NCI-H1694 (cell line): ENCODE results near the gene SHTN1.

Experiments used
- DNase-seq: peaks from one replicate; lab custom pipeline; 2025; lab: John Stamatoyannopoulos, UW

The SHTN1 gene

DNA sequence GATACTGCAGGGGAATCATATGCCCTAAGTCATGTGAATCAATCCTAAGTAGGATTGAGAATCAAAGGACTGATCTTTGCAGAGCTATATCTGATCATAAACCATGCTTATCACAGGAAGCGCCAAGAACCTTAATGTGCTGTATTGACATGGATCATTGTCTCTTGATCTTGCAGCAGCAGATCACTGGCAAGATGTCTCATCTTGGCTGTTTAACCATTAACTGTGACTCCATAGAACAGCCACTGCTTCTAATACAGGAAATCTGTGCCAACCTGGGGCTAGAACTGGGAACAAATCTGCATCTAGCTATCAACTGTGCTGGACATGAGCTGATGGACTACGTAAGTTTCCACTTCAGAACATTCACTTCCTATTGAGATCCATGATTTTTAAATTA is 134.0 kb downstream of the SHTN1 start:
- no peak for DNase-seq

DNA sequence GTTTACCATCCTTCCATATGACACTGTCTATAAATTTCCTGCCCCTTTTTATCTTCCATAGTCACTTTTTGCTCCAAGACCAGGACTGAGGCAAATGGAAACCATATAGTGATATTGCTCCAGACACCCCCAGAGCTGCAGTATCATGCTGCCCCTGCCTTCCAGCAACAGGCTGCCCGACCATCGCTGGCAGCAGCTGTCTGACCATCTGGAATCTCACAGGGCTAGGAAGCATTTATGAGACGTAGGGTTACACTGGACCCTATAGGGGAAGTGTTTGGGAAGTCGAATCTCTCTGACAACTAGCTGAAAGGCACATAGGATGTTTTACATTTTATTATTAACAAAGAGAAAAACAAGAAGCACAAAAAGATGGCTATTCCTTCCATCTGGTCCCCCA is 136.3 kb downstream of the SHTN1 start:
- peak; percentile 1 for DNase-seq

GRCh38 chr10:116868198-116868676 is 136.8 kb downstream of the SHTN1 start:
- no peak for DNase-seq

- DNase-seq, result no peak
Observed at GRCh38 chr10:116866987-116867595, 137.9 kb downstream of the SHTN1 start.

GRCh38 chr10:116866066-116866465 is 138.9 kb downstream of the SHTN1 start:
- DNase-seq, result no peak

DNA sequence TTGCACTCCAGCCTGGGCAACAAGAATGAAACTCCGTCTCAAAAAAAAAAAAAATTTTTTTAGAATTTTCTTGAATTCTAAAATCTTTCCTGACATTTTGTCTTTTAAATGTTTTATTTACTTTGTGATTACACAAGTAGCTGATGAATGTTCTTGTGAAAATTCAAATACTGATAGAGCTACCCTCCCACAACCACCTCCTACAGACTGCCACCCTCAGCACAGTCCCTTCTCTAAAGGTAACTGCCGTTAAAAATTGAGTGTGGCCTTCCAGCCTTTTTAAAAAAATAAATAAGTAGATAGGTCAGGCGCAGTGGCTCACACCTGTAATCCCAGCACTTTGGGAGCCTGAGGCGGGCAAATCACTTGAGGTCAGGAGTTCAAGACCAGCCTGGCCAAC is 140.6 kb downstream of the SHTN1 start:
- DNase-seq, result no peak

DNA sequence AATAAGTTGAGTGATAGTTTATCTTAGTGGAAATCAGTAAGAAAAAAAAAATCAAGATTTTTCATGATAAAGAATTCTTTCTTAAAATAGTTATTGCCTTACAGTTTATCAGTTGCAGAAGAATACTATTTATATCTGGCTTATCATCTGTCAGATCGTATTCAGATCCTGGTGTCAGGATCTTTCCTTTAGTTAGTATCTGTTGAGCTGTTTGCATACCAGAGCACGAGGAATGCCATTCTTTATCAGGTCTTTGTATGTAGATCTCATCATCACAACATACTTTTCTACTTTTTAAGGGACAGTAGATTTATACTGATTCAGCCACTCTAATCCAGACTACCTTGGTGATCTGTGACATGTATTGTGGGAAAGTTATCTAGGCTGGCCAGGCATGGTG is 143.2 kb downstream of the SHTN1 start:
- no peak for DNase-seq

DNA sequence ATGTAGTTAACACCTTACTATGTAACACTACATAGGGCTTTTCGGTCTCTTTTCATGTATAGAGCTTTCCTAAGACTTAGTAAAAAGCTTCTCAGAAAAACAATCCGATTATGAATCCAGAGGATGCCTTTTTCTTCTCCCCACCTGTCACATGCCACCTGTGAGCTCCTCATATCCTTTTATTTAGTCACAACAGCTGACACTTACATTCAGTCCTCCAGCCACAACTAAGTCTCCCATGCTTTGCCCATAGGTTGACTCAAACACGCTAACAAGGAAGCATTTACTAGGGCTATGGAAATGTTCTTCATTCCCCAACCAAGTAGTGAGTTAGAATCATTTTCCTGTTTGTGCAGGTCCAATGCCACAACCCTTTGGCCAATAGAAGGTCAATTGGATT is 147.8 kb downstream of the SHTN1 start:
- DNase-seq, result no peak

DNA sequence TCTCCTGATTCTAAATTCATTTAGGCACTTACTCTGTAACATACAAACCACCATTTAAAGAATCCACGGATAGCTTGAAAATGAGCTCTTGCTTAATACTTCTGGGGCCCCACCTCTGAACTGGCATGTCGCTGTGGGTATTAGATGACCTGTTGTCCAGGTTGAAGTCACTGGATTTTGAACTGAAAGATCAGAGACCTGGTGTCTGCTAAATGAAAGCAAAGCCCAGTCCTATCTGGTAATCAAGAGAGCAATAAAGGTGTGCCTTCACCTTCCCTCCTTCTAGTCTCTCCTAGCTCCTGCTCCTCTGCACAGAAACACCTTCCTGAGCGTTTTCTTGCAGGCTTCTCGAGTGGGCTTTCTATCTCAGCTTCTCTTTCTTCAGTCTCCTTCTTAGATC is 151.3 kb downstream of the SHTN1 start:
- DNase-seq, result no peak

DNA sequence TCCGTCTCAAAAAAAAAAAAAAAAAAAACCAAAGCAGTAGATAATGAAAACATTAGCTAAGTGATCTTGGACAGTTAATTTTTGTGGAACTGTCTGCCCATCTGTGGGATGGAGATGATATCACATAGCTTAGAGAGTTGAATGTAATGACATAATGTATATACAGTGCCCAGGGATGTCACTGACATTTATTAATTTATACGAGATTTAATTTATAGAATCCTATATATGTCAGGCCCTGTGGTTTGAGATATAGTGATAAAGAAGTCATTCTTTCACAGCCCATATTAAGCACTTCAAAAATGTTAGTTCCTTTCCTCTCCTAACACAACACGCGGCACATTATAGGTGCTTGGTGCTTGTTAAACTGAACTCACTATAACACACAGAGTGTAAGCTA is 151.7 kb downstream of the SHTN1 start:
- no peak for DNase-seq

GRCh38 chr10:116852246-116852645 is 152.7 kb downstream of the SHTN1 start:
- no peak for DNase-seq

- DNase-seq, result no peak
Observed at GRCh38 chr10:116850058-116850611, 154.9 kb downstream of the SHTN1 start.

DNA sequence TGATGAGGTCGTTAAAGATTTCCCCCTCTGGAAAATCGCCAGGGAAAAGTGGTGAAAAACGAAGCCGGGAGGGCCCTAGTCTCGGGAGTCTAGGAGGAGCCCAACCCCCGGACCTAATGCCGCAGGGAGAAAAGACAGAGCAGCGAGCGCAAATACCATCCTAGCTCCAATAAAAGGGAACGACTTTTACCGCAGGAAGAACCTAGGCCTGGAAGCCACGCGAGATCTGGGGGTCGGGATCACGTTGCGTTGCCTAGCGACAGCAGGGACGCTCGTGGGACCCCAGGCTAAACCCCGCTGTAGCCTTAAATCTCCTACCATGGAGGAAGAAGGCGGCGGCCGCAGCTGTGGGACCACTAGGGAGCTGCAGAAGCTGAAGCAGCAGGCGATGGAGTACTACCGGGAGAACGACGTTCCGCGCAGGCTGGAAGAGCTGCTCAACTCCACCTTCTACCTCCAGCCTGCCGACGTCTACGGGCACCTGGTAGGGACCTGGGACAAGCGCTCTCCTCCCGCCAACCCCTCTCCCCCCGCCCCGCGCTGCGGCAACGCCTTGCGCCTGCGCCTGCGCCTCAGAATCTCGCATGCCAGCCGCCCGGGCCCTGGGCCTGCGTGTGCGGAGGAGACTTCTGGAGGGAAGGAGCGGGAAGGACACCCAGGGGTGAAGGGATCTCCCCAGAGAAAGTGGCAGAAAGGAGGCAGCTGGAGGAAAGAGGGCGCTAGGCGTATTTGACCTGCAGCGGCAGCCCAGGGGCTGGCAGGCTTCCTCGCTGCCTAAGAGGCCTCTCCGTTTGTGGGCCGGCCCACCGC is 155.5 kb downstream of the SHTN1 start, which contains the start of gene ENO4:
ENO4 (plus strand) TSS at position 252 of the 810 bp plus-strand sequence; CDS start at position 320, 68 bp downstream.
- DNase-seq, result no peak

GRCh38 chr10:116848944-116849247 is 156.1 kb downstream of the SHTN1 start:
- DNase-seq, result no peak

DNA sequence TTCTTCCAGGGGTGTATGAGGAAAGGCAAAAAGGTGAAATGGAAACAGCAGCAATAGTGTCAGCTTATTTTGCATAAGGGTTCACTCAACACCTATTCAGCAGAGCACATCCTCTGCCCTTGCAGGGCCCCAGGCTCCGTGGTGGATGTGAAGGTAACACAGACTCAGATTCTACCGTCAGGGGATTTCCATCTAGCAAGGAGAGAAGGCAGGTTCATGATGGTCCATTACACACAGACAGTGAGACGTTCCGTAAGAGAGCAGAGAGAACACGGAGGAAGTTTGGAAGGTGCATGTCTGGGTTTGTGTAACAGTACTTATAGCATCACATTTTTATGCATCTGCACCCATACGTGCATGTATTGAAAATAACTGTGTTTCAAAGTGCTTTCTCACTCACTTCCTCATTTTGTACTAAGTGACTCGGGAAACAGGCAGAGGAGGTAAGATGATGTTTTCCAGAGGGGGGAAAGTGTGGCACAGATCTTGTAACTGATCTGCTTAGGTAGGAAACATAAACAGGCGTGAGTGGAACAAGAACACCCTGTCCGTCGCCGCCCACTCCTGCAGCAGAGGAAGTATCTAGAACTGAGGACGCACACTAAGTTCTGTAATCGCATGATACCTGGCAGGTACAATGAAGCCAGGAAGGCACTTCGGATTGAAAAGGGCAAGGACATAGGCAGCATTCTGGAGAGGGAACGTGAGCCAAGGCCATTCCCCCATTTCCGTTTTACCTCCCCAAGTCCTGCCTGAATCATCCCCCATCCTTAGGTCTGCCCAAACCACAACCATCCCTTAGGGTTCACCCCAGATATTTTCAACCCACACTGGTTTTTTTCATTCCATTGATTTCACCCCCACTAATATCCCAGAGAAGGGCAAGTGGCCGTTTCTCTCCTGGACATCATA is 156.7 kb downstream of the SHTN1 start:
- DNase-seq, result no peak

DNA sequence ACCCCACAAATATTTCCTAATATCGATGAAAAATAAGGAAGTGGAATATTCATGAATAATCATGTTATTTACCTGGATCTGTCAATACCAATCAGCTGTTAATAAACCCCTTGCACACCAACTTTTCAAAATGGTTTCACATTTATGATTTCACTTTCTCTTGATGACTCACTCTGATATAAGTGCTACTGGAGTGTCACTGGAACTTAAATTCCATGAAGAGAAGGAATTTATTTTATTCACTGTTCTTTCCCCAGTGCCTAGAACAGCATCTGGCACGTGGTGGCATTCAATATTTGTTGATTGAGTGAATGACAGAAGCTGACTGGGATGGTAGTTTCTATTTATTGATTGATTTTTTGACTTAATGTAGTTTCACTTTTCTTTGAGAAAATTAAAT is 159.2 kb downstream of the SHTN1 start:
- DNase-seq, result no peak

DNA sequence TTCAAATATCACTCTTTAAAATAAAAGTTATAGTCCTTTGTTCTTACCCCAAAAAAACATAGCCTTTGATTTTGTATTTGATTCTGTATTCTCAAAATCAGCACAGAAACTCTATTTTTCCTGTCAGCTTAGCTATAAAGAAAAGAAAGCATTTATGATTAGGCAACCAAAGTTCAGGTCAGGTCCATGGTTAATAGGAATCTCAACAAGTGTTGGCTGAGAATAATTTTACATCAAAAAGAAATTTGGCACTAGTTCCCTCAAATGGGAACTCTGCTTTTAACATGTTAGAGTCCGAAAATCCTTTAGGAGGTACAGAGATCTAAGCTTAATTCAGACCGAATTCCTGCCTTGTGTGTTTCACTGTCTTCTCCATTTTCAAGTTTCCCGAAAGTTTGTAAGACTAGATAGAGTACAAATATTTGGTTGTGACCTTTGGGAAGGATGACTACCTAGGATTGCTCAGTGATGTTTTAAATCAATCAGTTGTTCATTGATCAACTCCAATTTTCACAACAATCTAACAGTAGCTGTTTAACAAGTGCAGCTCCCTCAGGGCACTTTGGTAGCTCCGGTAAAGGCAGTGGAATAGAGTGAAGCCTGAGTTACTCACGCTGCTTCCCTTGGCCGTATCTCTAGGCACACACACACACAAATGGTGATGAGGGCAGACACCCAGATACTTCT is 164.5 kb downstream of the SHTN1 start:
- no peak for DNase-seq

GRCh38 chr10:116838143-116838725 is 166.8 kb downstream of the SHTN1 start:
- DNase-seq, result no peak

- DNase-seq, result no peak
Observed at GRCh38 chr10:116836902-116837523, 168.0 kb downstream of the SHTN1 start.

GRCh38 chr10:116836083-116836482 is 168.9 kb downstream of the SHTN1 start:
- DNase-seq, result no peak

- DNase-seq, result no peak
Observed at GRCh38 chr10:116835658-116836057, 169.3 kb downstream of the SHTN1 start.
